Neutrophil (primary cell): ENCODE data around the gene DLD.

Experiments
- H3K27ac ChIP-seq: fragments of 200-600 bp; sonication (generic); 2 replicates; pipeline ENCODE4 v1.5.1; 2016; ENCODE audit warnings: mild to moderate bottlenecking, moderate library complexity
- H3K27me3 ChIP-seq: fragments of 200-600 bp; sonication (generic); 2 replicates; pipeline ENCODE4 v1.6.0; 2016; ENCODE audit warnings: mild to moderate bottlenecking
- H3K36me3 ChIP-seq: fragments of 200-600 bp; sonication (generic); 2 replicates; pipeline ENCODE4 v1.5.1; 2017
- H3K4me1 ChIP-seq, 2 experiments: fragments of 200-600 bp in 1 of 2; sonication (generic) in 1 of 2; 1 replicate in 1 of 2; 2 replicates in 1 of 2; pipeline versions ENCODE4 v1.5.1 to v1.6.1; 2013 to 2016; ENCODE audit warnings: low read depth in 1 of 2, low read length in 1 of 2, mild to moderate bottlenecking in 1 of 2, moderate library complexity in 1 of 2; ENCODE audit not compliant: control insufficient read depth in 1 of 2, insufficient read depth in 1 of 2
- H3K4me3 ChIP-seq, 2 experiments: fragments of 200-600 bp in 1 of 2; sonication (generic) in 1 of 2; 1 replicate in 1 of 2; 2 replicates in 1 of 2; pipeline ENCODE4 v1.5.1; 2013 to 2016; ENCODE audit warnings: low read depth in 1 of 2, low read length in 1 of 2, mild to moderate bottlenecking in 1 of 2, moderate library complexity in 1 of 2
- H3K9me3 ChIP-seq: fragments of 200-600 bp; sonication (generic); 2 replicates; pipeline ENCODE4 v1.5.1; 2016
- TF ChIP-seq, protein P1 (sequence below): fragments of 200-600 bp; sonication (generic); IDR thresholded peaks from 2 replicates; pipeline ENCODE4 v1.5.1; 2016; ENCODE audit warnings: antibody characterized with exemption

Gene DLD

DNA sequence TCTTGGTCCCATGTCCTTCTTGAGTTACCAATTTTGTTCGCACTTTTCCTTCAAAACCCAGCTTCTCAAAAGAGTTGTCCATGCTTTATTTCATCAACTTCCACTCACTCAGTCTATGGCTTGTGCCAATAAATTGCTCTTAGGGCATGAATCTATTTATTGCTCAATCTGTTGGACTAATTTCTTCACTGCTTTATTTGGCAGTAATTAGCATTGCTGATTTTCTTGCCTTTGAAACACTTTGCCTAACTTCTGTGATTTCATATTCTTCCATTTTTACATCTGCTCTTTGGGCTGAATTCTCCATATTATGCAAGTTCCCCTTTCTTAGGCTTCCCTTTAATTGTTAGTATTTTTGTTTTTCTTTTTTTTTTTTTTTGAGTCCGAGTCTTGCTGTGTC lies 16.8 kb downstream of the DLD start:
- Histone ChIP-seq H3K27me3 (no peaks in the 10 kb centered on the region), H3K9me3 (no peaks in the 10 kb centered on the region), H3K27ac (peak overlapping the region; percentile 83), H3K4me1 (peaks cover 19 to 20% of the 10 kb centered on the region in 2 experiments), H3K36me3 (peaks cover 48% of the 10 kb centered on the region), H3K4me3 (no peak overlapping the region)
- TF ChIP-seq, protein P1, sequence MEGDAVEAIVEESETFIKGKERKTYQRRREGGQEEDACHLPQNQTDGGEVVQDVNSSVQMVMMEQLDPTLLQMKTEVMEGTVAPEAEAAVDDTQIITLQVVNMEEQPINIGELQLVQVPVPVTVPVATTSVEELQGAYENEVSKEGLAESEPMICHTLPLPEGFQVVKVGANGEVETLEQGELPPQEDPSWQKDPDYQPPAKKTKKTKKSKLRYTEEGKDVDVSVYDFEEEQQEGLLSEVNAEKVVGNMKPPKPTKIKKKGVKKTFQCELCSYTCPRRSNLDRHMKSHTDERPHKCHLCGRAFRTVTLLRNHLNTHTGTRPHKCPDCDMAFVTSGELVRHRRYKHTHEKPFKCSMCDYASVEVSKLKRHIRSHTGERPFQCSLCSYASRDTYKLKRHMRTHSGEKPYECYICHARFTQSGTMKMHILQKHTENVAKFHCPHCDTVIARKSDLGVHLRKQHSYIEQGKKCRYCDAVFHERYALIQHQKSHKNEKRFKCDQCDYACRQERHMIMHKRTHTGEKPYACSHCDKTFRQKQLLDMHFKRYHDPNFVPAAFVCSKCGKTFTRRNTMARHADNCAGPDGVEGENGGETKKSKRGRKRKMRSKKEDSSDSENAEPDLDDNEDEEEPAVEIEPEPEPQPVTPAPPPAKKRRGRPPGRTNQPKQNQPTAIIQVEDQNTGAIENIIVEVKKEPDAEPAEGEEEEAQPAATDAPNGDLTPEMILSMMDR: no peak

DNA sequence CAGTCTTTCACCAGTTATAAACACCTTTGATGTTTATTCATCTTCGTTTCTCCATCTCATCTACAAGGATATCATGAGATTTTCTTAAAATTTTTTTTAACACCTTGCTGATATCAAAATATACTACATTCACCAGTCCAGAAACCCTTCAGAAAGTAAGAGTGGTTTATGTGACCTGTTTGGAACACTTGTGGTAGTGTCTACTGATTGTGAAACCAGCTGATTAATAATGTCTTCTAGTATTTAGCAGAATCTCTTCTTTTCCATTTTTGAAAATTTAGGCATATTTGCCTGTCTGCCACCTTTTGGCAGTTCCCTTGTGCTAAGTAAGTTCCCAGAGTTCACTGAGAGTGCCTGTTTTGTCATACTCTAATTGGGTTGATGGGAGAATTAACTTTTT lies 18.5 kb downstream of the DLD start:
- Histone ChIP-seq H3K36me3 (peaks cover 32% of the 10 kb centered on the region), H3K27me3 (no peaks in the 10 kb centered on the region), H3K4me1 (peaks cover 30 to 32% of the 10 kb centered on the region in 2 experiments), H3K27ac (peak overlapping the region; percentile 83), H3K9me3 (no peaks in the 10 kb centered on the region), H3K4me3 (no peak overlapping the region)
- TF ChIP-seq, protein P1: no peak

DNA sequence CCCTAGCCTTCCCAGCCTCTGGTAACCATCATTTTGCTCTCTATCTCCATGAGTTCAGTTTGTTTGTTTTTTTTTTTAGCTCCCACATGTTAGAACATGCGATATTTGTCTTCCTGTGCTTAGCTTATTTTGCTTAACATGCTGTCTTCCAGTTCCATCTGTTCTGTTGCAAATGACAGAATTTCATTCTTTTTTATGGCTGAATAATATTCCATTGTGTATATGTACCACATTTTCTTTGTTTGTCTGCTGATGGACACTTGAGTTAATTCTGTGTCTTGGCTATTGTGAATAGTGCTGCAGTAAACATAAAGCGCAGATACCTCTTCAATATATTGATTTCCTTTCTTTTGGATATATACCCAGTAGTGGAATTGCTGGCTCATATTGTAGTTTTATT lies 21.0 kb downstream of the DLD start:
- H3K4me1 ChIP-seq: peaks cover 40 to 54% of the 10 kb centered on the region in 2 experiments
- H3K27me3 ChIP-seq: no peaks in the 10 kb centered on the region
- TF ChIP-seq, protein P1: no peak
- H3K36me3 ChIP-seq: peaks cover 18% of the 10 kb centered on the region
- no peak overlapping the region for H3K27ac ChIP-seq
- no peak overlapping the region for H3K4me3 ChIP-seq
- no peaks in the 10 kb centered on the region for H3K9me3 ChIP-seq

DNA sequence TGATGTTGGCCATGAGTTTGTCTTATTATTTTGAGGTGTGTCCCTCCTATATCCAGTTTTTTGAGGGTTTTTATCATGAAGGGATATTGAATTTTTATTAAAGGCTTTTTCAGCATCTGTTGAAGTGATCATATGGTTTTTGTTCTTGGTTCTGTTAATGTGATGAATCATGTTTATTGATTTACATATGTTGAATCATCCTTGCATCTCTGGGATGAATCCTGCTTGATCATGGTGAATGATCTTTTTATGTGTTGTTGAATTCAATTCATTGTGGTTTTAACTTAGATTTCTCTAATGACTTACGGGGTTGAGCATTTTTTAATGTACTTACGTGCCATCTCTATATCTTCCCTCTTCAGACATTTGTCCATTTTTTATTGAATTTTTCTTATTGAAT lies 22.9 kb downstream of the DLD start:
- Histone ChIP-seq H3K27me3 (no peaks in the 10 kb centered on the region), H3K27ac (peak overlapping the region; percentile 81), H3K4me1 (peaks cover 27 to 38% of the 10 kb centered on the region in 2 experiments), H3K9me3 (no peaks in the 10 kb centered on the region), H3K36me3 (peaks cover 37% of the 10 kb centered on the region), H3K4me3 (no peak overlapping the region)
- TF ChIP-seq, protein P1: no peak

DNA sequence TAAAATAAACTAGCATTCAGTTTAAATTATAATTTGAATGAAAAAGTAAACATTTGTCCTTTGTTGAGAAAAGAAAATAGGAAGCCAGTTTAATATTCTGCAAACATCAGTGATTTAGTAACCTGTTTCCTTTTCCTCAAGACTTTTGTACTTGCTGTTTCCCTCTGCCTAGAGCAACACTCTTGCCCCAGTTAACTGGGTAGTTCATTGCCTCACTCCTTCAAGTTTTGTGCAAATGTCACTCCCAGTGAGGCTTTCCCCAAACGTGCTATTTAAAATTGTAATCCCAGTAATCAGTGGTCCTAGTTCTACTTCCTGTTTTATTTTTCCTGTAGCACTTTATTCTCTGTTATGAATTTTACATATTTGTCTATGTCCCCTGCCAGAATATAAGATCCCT lies 23.8 kb downstream of the DLD start:
- no peaks in the 10 kb centered on the region for H3K27me3 ChIP-seq
- TF ChIP-seq, protein P1: no peak
- peak overlapping the region; percentile 81 for H3K27ac ChIP-seq
- no peaks in the 10 kb centered on the region for H3K9me3 ChIP-seq
- H3K36me3 ChIP-seq: peaks cover 45% of the 10 kb centered on the region
- H3K4me3 ChIP-seq: no peak overlapping the region
- H3K4me1 ChIP-seq: peaks cover 27 to 38% of the 10 kb centered on the region in 2 experiments

DNA sequence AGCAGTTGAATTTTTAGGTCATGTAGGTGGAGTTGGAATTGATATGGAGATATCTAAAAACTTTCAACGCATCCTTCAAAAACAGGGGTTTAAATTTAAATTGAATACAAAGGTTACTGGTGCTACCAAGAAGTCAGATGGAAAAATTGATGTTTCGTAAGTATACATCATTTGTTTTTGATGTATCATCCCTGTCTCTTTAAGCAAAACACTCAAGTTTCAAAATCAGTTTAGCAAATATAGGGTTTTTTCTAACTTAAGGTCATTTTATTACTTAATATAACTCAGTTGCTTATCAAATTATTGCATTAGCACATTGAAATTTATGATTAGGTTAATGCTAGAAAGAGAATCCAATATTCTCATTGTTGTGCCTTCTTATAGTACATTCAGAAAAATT lies 24.6 kb downstream of the DLD start:
- H3K27ac ChIP-seq: peak overlapping the region; percentile 81
- H3K36me3 ChIP-seq: peaks cover 48% of the 10 kb centered on the region
- H3K4me3 ChIP-seq: no peak overlapping the region
- H3K4me1 ChIP-seq: peaks cover 27 to 38% of the 10 kb centered on the region in 2 experiments
- no peaks in the 10 kb centered on the region for H3K27me3 ChIP-seq
- TF ChIP-seq, protein P1: no peak
- H3K9me3 ChIP-seq: no peaks in the 10 kb centered on the region
